Activated CD8-positive, alpha-beta memory T cell treated with anti-CD3 and anti-CD28 coated beads, Interleukin-2, amount 50 U/mL, for 1 hour (primary cell): ENCODE results near the gene GRK1.
"Not testable (repeated sequence)": the region's sequence is repeated elsewhere in the genome, so short reads cannot be mapped to it uniquely, and the experiment has no call there.

ENCODE experiments used
- DNase-seq: peaks from one replicate; pipeline ENCODE4 v3.0.0-alpha.2; 2020; ENCODE audit errors: extremely low read depth

The GRK1 gene

DNA sequence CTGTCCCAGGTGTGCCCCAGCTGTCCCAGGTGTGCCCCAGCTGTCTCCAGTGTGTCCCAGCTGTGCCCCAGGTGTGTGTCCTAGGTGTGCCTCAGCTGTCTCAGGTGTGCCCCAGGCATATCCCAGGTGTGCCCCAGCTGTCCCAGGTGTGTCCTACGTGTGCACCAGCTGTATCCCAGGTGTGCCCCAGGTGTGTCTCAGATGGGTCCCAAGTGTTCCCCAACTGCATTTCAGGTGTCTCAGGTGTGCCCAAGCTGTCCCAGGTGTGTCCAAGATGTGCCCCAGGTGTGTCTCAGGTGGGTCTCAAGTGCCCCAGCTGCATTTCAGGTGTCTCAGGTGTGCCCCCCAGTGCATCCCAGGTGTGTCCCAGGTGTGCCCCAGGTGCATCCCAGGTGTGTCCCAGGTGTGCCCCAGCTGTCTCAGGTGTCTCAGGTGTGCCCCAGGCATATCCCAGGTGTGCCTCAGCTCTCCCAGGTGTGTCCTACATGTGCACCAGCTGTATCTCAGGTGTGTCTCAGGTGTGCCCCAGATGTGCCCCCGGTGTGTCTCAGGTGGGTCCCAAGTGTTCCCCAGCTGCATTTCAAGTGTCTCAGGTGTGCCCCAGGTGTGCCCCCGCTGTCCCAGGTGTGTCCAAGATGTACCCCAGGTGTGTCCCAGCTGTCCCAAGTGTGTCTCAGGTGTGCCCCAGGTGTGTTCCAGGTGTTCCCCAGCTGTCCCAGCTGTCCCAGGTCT lies 1.3 kb upstream of the GRK1 start:
- DNase-seq = no peak

DNA sequence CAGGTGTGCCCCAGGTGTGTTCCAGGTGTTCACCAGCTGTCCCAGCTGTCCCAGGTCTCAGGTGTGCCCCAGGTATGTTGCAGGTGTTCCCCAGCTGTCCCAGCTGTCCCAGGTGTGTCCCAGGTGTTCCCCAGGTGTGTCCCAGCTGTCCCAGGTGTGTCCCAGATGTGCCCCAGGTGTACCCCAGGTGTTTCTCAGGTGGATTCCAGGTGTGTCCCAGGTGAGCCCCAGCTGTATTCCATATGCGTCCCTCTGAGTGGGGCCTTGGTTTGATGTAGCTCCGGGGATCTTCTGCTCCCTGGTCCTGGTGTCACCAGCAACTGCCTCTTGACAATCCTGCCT lies 719 bp upstream of the GRK1 start:
- DNase-seq = no peak

DNA sequence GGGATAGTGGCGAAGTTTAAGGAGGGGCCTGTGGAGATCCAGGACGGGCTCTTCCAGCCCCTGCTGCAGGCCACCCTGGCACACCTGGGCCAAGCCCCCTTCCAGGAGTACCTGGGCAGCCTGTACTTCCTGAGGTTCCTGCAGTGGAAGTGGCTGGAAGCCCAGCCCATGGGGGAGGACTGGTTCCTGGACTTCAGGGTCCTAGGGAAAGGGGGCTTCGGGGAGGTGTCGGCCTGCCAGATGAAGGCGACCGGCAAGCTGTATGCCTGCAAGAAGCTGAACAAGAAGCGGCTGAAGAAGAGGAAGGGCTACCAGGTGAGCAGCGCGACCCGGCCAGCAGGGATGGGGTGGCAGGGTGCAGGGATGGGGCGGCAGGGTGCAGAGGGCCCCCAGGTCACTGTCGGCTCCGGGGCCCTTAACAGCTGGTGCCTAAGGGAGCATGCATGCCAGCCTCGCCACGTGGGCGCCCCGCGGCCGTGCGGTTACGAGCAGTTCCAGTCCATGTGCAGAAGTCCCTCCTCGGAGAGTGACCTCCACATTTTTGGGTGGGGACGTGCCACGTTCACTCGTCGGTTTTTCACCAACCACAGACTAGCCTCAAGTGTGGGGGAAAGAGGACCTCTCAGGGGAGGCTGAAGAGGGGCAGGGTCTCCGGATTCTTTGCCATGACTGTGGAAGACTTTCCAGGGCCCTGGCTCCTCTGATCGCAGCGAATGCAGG lies 912 bp downstream of the GRK1 start:
- DNase-seq = no peak

DNA sequence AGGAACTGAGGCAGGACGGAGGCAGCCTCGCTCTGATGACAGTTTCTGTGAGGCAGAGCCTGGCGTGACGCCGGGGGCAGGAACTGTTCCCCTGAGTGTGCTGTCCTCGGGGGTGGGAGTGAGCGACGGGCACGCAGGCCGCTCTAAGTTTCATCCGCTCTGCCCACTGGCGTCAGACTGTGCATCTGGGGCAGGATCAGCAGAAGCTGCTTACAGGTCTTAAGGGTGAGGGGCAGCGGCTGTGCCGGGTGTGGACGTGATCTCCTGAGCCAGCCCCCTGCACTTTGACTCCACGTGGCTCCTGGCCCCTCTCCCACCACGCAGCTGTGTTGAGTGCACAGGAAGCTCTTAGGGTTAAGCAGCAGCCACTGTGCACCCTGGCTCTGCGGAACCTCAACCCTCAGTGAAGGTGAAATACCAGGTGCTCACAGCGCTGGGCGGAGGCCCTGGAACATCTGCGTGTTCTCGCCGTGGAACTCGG lies 1.5 kb downstream of the GRK1 start:
- no peak for DNase-seq

DNA sequence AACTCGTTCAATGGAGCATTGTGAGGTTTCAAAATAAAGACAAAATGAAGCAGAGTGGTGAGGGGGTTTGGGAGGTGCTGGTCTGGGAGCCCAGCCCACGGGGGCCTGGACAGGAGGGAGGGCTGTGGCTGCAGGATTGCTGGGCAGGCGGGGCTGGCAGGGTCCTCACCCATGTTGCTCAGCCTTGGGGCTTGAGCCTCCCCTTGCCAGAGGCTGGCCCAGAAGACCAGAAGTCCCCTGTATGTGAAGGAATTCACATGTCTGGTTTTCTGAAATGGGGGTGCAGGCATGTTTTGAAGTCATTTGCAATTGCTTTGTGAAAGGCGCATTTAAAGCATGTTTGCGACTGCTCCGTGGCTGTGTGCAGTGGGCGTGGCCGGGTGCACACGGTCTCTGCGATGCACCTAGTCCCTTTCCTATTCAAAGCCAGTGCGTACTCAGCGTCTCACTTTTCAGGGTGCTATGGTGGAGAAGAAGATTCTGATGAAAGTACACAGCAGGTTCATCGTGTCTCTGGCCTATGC lies 2.3 kb downstream of the GRK1 start:
- no peak for DNase-seq

DNA sequence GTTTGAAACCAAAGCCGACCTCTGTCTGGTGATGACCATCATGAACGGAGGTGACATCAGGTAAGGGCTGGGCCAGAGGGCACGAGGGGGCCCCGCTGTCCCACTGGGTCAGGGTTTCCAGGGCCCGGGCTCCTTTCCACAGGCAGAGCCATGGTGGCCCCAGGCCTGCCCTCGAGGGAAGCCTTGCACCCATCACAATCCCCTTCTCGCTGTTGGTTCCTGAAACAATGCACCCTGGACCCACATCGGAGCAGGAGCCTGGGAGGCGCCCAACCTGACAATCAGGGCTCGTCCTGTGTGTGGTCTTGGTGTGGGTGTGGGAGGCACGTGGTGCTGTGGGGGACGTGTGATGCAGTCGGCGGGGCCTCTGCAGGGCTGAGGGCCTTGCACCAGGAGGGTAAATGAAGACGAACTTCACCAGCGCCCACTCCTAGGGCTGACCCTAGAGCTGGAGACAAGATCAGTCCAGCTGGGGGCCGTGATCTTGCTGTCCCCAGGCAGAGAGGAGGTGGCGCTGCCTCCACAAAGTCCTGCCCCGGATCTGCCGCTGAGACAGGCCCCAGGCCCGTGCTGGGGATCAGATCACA lies 2.8 kb downstream of the GRK1 start:
- DNase-seq = no peak

DNA sequence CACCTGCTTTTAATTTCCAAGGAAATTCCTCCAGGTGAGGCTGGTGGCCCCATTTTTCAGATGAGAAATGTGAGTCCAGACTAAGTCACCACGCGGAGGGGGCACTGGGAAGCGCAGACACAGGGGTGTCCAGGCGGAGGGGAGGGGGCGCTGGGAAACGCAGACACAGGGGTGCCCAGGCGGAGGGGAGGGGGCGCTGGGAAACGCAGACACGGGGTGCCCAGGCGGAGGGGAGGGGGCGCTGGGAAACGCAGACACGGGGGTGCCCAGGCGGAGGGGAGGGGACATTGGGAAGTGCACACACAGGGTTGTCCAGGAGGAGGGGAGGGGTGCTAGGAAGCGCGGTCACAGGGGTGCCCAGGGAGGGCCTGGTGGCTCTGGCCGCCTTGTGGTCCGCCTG lies 3.5 kb downstream of the GRK1 start:
- DNase-seq = no peak

DNA sequence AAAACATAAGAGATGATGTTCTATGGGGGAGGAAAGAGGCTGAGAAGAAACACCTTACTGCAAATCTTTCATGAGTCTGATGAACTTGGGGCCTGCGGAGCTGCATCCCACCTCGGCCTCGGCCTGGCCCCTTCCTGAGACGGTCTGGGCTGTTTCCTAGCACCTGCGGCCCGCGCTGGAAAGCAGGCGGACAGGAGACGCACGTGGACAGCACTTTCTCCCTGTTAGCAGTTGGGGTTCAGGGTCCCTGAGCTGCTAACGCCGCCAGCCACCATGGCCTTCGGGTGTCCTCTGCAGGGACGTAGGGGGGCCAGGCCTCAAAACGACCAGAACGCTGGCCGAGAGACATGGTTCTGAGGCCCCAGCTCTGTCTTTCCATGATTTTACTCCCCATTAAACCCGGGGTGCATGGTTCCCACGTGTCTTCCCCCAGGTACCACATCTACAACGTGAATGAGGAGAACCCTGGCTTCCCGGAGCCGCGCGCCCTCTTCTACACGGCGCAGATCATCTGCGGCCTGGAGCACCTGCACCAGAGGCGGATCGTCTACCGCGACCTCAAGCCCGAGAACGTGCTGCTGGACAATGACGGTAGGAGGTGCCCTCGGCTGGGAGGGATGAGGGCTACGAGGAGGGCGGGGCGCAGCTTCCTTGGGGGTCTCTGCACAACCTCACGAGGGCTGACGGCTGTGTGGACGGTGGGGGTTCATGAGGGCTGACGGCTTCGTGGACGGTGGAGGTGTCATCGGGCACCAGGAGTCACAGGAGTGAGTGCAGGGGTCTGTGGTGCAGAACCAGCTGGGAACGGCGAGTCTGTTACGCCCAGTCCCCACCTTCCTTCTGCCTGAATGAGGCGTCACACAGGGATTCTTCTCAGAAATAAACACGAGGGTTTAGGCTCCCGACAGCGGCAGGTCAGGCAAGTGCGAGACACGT lies 4.3 kb downstream of the GRK1 start:
- no peak for DNase-seq

DNA sequence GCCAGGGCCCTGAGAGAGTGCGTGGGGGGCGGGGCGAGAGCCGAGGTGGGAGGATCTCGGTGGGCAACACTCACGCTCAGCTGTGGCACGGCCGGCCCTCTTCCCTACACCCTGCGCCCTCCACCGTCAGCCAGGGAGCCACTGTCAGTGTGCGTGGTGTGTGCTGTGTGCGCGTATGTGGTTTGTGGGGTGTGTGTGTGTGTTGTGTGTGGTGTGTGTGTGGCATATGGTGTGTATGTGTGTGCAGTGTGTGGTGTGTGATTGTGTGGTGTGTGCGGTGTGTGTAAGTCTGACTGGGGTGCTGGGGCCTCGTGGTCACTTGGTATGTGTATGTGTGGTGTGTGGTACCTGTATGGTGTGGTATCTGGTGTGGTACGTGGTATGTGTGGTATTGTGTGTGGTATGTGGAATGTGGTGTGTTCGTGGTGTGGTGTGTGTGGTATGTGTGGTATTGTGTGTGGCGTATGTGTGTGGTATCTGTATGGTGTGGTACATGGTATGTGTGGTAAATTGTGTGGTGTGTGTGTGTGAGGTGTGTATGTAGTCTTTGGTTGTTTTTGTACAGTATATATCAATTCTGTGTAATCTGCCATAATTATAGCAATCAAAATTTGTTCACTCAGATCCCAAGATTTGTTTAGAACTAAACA lies 5.1 kb downstream of the GRK1 start:
- no peak for DNase-seq

DNA sequence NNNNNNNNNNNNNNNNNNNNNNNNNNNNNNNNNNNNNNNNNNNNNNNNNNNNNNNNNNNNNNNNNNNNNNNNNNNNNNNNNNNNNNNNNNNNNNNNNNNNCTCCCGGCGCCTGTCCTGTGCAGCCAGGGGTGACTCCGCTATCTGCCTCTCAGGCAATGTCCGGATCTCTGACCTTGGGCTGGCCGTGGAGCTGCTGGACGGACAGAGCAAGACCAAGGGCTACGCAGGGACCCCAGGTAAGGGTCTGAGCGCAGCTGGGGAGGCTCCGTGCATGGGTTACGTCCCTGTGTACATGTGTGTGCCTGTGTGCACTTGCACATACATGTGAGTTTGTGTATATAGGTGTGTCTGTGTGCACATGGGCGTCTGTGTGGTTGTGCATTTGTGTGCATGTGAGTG lies 55.9 kb downstream of the GRK1 start:
- DNase-seq = no peak

DNA sequence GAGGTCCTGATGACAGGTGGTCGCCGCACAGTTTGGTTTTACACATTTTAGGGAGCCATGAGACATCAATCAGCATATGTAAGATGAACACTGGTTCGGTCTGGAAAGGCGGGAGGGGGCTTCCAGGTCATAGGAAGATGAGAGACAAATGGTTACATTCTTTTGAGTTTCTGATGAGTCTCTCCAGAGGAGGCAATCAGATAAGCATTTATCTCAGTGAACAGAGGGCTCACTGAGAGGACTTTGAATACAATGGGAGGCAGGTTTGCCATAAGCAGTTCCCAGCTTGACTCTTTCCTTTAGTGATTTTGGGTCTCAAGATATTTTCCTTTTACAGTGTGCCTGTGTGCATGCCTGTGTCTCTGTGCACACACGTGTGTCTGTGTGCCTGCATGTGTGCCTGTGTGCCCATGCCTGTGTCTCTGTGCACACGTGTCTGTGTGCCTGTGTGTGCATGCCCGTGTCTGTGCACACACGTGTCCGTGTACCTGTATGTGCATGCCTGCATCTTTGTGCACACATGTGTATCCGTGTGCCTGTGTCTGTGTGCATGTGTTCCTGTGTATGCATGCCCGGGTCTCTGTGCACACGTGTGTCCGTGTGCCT lies 56.5 kb downstream of the GRK1 start:
- no peak for DNase-seq

DNA sequence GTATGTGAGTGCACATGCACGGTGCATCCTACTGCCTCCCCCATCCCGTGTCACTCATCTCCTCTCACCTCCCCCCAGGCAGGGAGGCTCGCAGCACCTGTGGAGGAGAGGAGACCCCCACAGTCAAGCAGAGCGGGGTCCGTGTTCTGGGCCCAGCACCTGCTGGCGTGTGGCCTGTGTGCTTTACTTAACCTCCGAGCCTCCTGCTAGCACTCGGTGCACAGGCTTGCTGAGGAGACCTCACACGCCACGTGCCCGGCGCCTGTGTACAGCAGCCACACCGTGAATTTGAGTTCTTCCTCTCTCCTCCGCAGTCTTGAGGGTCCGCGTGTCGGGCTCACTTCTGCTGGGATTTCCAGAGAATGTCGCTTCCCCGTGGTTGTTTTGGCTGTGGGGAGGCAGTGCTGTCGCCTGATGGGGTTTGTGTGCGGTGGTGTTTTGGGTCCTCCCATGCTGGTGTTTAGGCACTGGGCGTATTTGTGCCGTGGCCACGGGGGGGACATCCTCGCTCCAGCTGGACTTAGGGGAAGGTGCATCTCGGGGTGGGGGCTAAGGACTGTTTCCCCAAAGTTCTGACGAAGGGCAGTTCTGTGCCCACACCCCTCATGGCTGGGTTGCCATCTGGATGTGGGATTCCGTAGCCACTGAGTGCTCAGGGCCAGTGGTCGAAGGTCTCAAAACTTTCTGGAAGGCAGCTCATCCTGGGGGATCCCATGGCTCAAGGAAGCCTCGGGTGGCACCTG lies 57.2 kb downstream of the GRK1 start:
- DNase-seq = no peak

DNA sequence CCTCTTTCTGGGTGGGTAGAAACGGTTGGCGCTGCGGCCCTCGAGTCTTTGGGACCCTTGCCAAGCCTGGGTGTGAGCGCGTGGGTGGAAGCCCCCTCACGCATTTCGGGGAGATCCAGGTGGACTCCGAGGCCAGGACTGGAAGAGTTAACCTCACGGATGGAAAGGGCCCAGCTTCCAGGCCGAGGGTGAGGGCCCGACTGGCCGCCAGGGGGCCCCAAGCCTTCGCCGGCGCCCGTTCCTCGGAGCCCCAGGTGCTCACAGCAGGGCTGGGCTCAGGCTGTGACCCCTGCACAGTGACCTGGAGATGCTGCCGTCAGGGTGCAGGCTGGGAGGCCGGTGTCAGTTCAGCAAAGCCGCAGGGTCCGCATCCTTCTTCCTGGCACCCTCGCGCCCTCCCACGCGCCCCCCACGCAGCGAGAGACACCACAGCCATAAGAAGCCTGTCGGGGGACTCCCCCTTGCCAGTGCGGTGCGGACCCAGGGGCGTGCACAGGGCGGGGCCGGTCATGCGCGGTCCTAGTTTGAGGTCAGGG lies 57.8 kb downstream of the GRK1 start:
- peak; percentile 71 for DNase-seq

DNA sequence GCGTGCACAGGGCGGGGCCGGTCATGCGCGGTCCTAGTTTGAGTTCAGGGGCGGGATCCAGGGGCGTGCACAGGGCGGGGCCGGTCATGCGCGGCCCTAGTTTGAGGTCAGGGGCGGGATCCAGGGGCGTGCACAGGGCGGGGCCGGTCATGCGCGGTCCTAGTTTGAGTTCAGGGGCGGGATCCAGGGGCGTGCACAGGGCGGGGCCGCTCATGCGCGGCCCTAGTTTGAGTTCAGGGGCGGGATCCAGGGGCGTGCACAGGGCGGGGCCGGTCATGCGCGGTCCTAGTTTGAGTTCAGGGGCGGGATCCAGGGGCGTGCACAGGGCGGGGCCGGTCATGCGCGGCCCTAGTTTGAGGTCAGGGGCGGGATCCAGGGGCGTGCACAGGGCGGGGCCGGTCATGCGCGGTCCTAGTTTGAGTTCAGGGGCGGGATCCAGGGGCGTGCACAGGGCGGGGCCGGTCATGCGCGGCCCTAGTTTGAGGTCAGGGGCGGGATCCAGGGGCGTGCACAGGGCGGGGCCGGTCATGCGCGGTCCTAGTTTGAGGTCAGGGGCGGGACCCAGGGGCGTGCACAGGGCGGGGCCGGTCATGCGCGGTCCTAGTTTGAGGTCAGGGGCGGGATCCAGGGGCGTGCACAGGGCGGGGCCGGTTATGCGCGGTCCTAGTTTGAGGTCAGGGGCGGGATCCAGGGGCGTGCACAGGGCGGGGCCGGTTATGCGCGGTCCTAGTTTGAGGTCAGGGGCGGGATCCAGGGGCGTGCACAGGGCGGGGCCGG lies 58.5 kb downstream of the GRK1 start:
- not testable (repeated sequence) for DNase-seq

DNA sequence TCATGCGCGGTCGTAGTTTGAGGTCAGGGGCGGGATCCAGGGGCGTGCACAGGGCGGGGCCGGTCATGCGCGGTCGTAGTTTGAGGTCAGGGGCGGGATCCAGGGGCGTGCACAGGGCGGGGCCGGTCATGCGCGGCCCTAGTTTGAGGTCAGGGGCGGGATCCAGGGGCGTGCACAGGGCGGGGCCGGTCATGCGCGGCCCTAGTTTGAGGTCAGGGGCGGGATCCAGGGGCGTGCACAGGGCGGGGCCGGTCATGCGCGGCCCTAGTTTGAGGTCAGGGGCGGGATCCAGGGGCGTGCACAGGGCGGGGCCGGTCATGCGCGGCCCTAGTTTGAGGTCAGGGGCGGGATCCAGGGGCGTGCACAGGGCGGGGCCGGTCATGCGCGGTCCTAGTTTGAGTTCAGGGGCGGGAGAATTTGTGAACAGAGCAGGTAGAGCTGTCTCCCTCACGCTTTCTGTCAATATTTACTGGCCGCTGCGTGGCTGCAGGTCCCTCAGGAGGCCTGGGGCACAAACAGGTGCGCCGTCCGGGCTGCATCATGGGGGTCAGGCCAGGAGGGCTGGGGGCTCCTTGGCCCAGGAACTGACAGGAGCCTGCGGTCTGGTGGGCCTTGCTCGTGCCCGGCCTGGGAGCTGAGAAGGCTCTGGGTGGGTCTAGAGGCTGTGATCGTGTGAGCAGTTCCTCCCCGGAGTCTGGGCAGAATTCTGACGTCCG lies 59.2 kb downstream of the GRK1 start:
- DNase-seq = not testable (repeated sequence)

DNA sequence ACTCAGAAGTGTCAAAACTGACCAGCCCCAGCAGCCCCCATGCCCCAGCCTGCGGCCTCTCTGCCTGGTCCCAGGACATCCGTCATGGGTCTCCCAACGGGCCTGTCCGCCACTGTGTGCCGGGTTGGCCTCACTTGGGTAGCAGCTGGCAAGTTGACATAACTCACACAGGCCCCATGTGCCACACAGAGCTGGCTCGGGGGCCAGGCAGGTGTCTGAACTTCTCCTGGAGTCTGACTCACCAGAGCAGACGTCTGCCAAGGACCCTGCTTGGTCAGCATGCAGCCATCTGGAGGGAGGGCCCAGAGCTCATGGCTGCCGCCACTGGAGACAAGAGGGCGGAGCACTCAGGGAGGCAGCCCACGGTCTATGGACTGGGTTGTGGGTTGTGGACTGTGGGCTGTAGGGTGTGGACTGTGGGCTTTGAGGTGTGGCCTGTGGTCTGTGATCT lies 60.0 kb downstream of the GRK1 start:
- no peak for DNase-seq

DNA sequence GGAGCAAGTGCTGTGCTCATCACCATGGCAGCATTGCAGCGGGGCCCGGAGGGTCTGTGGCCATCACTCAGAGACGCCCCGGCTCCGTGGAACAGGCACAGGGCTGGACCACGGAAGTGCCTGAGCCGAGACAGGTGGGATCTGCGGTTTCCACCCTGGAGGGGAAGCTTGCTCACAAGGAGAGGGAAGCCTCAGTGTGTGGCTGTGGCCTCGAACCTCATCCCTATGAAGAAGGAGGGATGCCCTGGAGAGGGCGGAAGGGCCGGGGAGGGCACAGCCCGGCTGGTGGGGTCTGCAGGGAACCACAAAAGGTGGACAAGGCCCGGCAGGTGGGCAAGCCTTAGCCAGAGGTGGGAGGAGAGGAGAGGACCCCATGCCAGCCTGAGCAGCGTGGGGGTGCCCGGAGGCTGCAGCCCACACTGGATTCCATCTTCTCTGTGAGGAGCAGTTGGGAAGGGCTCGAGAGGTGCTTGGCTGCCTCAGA lies 61.6 kb downstream of the GRK1 start:
- no peak for DNase-seq
